T-cell (primary cell): ENCODE results near the gene ZNF385D. TPM values are rescaled to one million over a fixed set of nuclear protein-coding genes. Genes with fewer than 3 reads are reported as not detected.

Experiments
- ATAC-seq, 4 experiments: fragments of 200-7000 bp in 3 of 4; fragments of 150-1000 bp in 1 of 4; cut with Tn5 transposase; replicated peaks in 1 of 4; 1 replicate in 3 of 4; 2 replicates in 1 of 4; pipeline ENCODE4 v1.10.0; 2021; ENCODE audit warnings: moderate library complexity in 3 of 4, mild to moderate bottlenecking in 2 of 4, moderate number of reproducible peaks in 1 of 4
- CTCF ChIA-PET, 2 donors: fragments of 300-600 bp; sonication (Branson Sonifier 250); formaldehyde crosslinking; loops; one replicate each; lab custom pipeline; 2022; ENCODE audit warnings: antibody characterized with exemption in 2 of 2; lab: Charles Lee
- POLR2A ChIA-PET, 2 donors: fragments of 300-600 bp; sonication (Branson Sonifier 250); formaldehyde crosslinking; loops; one replicate each; lab custom pipeline; 2022; ENCODE audit warnings: antibody characterized with exemption in 2 of 2; lab: Charles Lee
- DNase-seq, 35 experiments: peaks; one replicate each; pipeline versions ENCODE4 v3.0.0 to v3.0.0-alpha.2; 2013 to 2023
- H3K27ac ChIP-seq: one replicate; pipeline ENCODE4 v1.5.1; 2013; ENCODE audit warnings: low read length
- H3K27me3 ChIP-seq, 2 experiments: replicated peaks in 1 of 2; 1 replicate in 1 of 2; 2 replicates in 1 of 2; pipeline versions ENCODE4 v1.6.1 to v1.7.0; 2013; ENCODE audit warnings: low read length in 1 of 2, mixed read lengths in 1 of 2; ENCODE audit not compliant: control insufficient read depth in 2 of 2, insufficient read depth in 2 of 2; ENCODE audit errors: extremely low read depth in 1 of 2
- H3K36me3 ChIP-seq, 2 donors: 1 replicate in 1 of 2; 2 replicates in 1 of 2; pipeline versions ENCODE4 v1.6.1 to v1.7.0; 2013; ENCODE audit warnings: low read length in 1 of 2; ENCODE audit not compliant: control insufficient read depth in 2 of 2, insufficient read depth in 1 of 2; ENCODE audit errors: extremely low read depth in 1 of 2
- H3K4me1 ChIP-seq, 2 experiments: 1 replicate in 1 of 2; 2 replicates in 1 of 2; pipeline versions ENCODE4 v1.6.1 to v1.7.0; 2013; ENCODE audit warnings: low read length in 2 of 2, mixed read lengths in 1 of 2; ENCODE audit not compliant: insufficient read depth in 2 of 2, control insufficient read depth in 1 of 2; ENCODE audit errors: extremely low read depth in 1 of 2
- H3K4me3 ChIP-seq, 2 donors: 1 replicate in 1 of 2; 2 replicates in 1 of 2; pipeline versions ENCODE4 v1.5.1 to v1.7.0; 2013; ENCODE audit warnings: mild to moderate bottlenecking in 2 of 2, low read length in 1 of 2, moderate library complexity in 1 of 2; ENCODE audit not compliant: control insufficient read depth in 1 of 2; ENCODE audit errors: extremely low read depth in 1 of 2
- H3K9me3 ChIP-seq: 2 replicates; pipeline ENCODE4 v1.7.0; 2013
- H3K27ac Mint-ChIP-seq, 2 donors: one replicate each; pipeline ENCODE4 v1.8.0; 2020 to 2021; ENCODE audit warnings: mild to moderate bottlenecking in 2 of 2, mixed read lengths in 2 of 2
- H3K27me3 Mint-ChIP-seq, 2 donors: one replicate each; pipeline ENCODE4 v1.8.0; 2021 to 2022; ENCODE audit warnings: mixed read lengths in 2 of 2
- H3K36me3 Mint-ChIP-seq: one replicate; pipeline ENCODE4 v1.8.0; 2021; ENCODE audit warnings: mixed read lengths
- H3K4me1 Mint-ChIP-seq, 3 donors: one replicate each; pipeline ENCODE4 v1.8.0; 2020 to 2022; ENCODE audit warnings: mixed read lengths in 3 of 3, mild to moderate bottlenecking in 1 of 3
- H3K4me3 Mint-ChIP-seq, 3 donors: one replicate each; pipeline ENCODE4 v1.8.0; 2020 to 2022; ENCODE audit warnings: mild to moderate bottlenecking in 3 of 3, mixed read lengths in 3 of 3, moderate library complexity in 3 of 3
- H3K9me3 Mint-ChIP-seq, 3 donors: one replicate each; pipeline ENCODE4 v1.8.0; 2020 to 2022; ENCODE audit warnings: mixed read lengths in 3 of 3
- WGBS: methylation state at CpG from one replicate; pipeline ENCODE4 v1.1.5; 2013; ENCODE audit warnings: missing lambda C conversion rate; ENCODE audit not compliant: insufficient coverage; 5-methylcytosine and 5-hydroxymethylcytosine counted together
- total RNA-seq, 35 experiments: library from RNA in 6 of 35; stranded (reverse) in 6 of 35; fragments of 120-200 nt in 1 of 35; gene quantifications; one replicate each; pipeline versions ENCODE4 v1.2.1 to v1.2.4 and lab custom pipeline; 2013 to 2026

ZNF385D gene
- total RNA-seq, 5 donors from 2014 or later (not counting 1 experiment from before 2014, with no cell fraction given) = 0.03 to 0.47 (median 0.35) TPM

DNA sequence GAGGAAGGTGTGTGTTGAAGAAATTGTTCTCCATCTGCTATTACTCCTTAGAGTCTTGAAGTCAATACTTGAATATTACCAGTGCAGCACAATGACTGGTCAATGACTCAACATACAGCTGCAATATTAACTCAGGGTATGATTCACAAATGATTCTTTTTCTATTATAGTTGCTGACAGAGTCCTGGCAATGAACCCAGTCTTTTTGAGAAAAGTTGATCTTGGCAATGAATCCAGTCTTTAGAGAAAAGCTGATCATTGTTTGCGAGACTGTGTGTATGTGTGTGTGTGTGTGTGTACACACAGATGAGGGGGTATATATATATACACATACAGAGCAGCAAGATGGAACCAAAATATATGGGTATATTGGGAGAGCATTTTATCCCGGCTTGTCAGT, 315.1 kb downstream of the ZNF385D start:
- POLR2A ChIA-PET = no interaction called here
- H3K36me3 Mint-ChIP-seq = no peaks in the 10 kb centered on the region
- WGBS = no CpG with 5 or more reads among the region's 2 CpGs

DNA sequence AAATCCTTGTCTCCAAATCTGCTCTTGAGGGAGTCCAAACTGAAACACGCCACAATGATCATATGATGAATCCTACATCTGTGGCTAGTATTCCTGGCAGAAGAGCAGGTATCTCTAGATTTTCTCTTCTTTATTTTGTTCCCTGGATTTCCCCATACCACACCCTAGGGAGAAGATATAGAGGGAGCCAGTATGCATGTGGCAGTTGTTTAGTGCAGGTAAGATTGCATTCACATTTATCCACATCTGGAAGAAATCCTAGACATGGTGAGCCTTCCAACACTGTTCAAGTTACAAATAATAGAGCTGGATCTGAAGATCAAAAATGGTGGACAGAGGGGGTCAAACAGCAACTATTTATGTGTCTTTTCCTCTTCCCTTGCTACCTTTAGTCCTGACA, 316.7 kb downstream of the ZNF385D start:
- Histone ChIP-seq H3K27me3 (no peaks in the 10 kb centered on the region), H3K27ac (no peak overlapping the region), H3K4me3 (no peak overlapping the region), H3K4me1 (no peaks in the 10 kb centered on the region), H3K9me3 (no peaks in the 10 kb centered on the region), H3K36me3 (no peaks in the 10 kb centered on the region)
- Mint-ChIP-seq H3K4me3 (no peak overlapping the region), H3K27me3 (no peaks in the 10 kb centered on the region), H3K27ac (no peak overlapping the region), H3K4me1 (no peaks in the 10 kb centered on the region), H3K9me3 (peaks cover 4 to 17% (median 11%) of the 10 kb centered on the region in 3 donors), H3K36me3 (no peaks in the 10 kb centered on the region)
- ChIA-PET POLR2A (no interaction called here), CTCF (no interaction called here)
- ATAC-seq (no peak), DNase-seq (no peak)
- WGBS = no CpG with 5 or more reads among the region's 1 CpG

More for the DNA sequence above, 315.1 kb downstream of the ZNF385D start:
- no peak overlapping the region for H3K27ac ChIP-seq
- no peak overlapping the region for H3K27ac Mint-ChIP-seq
- CTCF ChIA-PET = no interaction called here
- peaks cover 5 to 17% (median 11%) of the 10 kb centered on the region in 3 donors for H3K9me3 Mint-ChIP-seq
- no peaks in the 10 kb centered on the region for H3K4me1 ChIP-seq
- H3K4me3 Mint-ChIP-seq = no peak overlapping the region
- H3K4me1 Mint-ChIP-seq = no peaks in the 10 kb centered on the region
- H3K36me3 ChIP-seq = no peaks in the 10 kb centered on the region
- DNase-seq = no peak
- H3K4me3 ChIP-seq = no peak overlapping the region
- no peaks in the 10 kb centered on the region for H3K27me3 Mint-ChIP-seq
- ATAC-seq = no peak
- no peaks in the 10 kb centered on the region for H3K27me3 ChIP-seq
- H3K9me3 ChIP-seq = no peaks in the 10 kb centered on the region

DNA sequence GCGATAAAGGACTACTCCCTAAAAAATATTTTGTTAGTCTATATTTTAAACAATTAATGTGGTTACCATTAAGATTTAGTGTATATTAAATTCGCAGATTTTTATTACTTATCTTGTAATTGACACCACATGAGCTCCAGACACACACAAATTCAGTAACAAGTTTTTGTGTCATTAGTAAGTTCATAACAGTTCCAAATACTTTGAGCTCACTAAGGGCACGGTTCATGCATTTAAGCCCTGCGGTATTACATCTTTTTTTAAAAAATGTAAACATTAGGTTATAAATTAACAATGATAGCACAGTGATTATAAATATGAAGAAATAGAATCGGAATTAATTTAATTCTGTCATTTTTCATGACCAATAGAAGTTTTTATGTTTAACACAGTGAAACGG, 317.3 kb downstream of the ZNF385D start:
- ChIA-PET POLR2A (no interaction called here), CTCF (no interaction called here)
- no peak for DNase-seq
- no peak for ATAC-seq
- H3K4me3 Mint-ChIP-seq = no peak overlapping the region
- H3K4me3 ChIP-seq = no peak overlapping the region
- no CpG with 5 or more reads among the region's 6 CpGs for WGBS
- no peak overlapping the region for H3K27ac ChIP-seq
- H3K27me3 ChIP-seq = no peaks in the 10 kb centered on the region
- no peaks in the 10 kb centered on the region for H3K27me3 Mint-ChIP-seq
- no peaks in the 10 kb centered on the region for H3K36me3 Mint-ChIP-seq
- no peaks in the 10 kb centered on the region for H3K36me3 ChIP-seq
- H3K9me3 ChIP-seq = no peaks in the 10 kb centered on the region
- H3K4me1 Mint-ChIP-seq = no peaks in the 10 kb centered on the region
- H3K27ac Mint-ChIP-seq = no peak overlapping the region
- no peaks in the 10 kb centered on the region for H3K4me1 ChIP-seq
- H3K9me3 Mint-ChIP-seq = peaks cover 4 to 18% (median 13%) of the 10 kb centered on the region in 3 donors

DNA sequence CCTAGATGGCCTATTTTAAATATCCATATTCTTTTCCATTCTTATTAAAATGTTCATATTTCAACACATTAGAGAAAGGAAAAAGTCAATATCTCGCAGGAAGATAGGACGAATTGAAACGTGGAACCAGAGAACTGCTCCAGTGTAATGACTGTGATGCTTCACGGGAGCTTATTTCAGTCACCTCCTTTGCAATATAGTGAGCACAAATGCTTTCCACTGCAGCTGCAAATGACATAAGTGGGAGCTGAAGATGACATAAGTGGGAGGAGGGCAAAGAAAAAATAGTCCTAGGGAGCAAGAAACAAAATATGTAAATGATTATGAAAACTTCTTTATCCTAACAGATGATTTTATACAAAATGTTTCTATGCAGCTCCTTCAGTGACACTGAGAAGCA, 324.1 kb downstream of the ZNF385D start:
- H3K27me3 Mint-ChIP-seq = no peaks in the 10 kb centered on the region
- no peak overlapping the region for H3K27ac Mint-ChIP-seq
- H3K27me3 ChIP-seq = no peaks in the 10 kb centered on the region
- no peaks in the 10 kb centered on the region for H3K36me3 ChIP-seq
- H3K36me3 Mint-ChIP-seq = no peaks in the 10 kb centered on the region
- H3K4me1 Mint-ChIP-seq = no peaks in the 10 kb centered on the region
- no peak for DNase-seq
- H3K4me3 ChIP-seq = no peak overlapping the region
- no peak overlapping the region for H3K27ac ChIP-seq
- ChIA-PET POLR2A (no interaction called here), CTCF (interaction anchor here in 1 of 2 donors (0.6 kb wide), 1 partner anchor 17 kb away, joined by 3 read pairs; no protein-coding TSS in a partner anchor)
- ATAC-seq = no peak
- WGBS = no CpG with 5 or more reads among the region's 4 CpGs
- H3K9me3 ChIP-seq = no peaks in the 10 kb centered on the region
- no peak overlapping the region for H3K4me3 Mint-ChIP-seq
- no peaks in the 10 kb centered on the region for H3K4me1 ChIP-seq
- H3K9me3 Mint-ChIP-seq = peaks cover 8 to 18% (median 12%) of the 10 kb centered on the region in 3 donors

DNA sequence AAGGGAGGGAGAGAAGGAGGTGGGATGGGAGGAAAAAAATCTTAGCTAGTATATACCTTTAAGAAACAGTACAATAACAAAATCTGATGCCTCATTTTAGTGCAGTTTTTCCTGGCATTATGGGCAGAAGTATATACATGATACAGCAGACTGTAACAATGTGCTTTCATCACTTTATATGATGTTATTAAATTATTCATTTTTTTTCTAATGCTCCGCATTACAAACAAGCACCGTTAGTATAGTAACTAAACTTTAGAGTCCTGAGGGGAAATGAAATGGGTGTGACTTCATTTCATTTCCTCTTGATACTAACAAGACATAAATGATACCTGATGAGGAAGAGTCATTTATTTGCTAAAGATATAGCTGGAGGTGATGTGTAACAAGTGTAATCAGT, 325.3 kb downstream of the ZNF385D start:
- H3K27ac ChIP-seq = no peak overlapping the region
- ChIA-PET CTCF (no interaction called here), POLR2A (no interaction called here)
- ATAC-seq (no peak), DNase-seq (no peak)
- H3K4me3 ChIP-seq = no peak overlapping the region
- no peaks in the 10 kb centered on the region for H3K36me3 Mint-ChIP-seq
- H3K4me1 Mint-ChIP-seq = no peaks in the 10 kb centered on the region
- no peak overlapping the region for H3K4me3 Mint-ChIP-seq
- no peak overlapping the region for H3K27ac Mint-ChIP-seq
- H3K36me3 ChIP-seq = no peaks in the 10 kb centered on the region
- no peaks in the 10 kb centered on the region for H3K9me3 ChIP-seq
- WGBS = no CpG with 5 or more reads among the region's 2 CpGs
- no peaks in the 10 kb centered on the region for H3K4me1 ChIP-seq
- H3K9me3 Mint-ChIP-seq = peaks cover 8 to 18% (median 12%) of the 10 kb centered on the region in 3 donors
- no peaks in the 10 kb centered on the region for H3K27me3 Mint-ChIP-seq
- no peaks in the 10 kb centered on the region for H3K27me3 ChIP-seq

DNA sequence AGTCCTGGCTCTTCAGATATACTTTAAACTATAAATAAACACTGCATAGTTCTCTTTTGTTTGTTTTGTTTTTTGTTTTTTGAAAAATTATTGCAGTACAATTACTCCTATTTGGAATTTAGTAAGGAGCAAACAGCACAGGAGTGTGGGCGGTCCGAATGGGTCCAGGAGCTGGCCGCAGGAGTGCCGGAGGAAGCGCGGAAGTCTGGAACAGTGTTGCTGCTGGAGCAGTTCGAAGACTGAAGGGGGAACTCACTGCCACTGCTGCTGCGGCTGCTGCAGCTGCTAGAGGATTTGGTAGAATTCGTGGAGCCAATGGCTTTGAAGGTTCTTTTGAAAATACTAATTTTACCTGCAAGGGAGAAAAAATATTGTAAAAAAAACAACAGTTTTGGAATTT, 329.9 kb downstream of the ZNF385D start:
- ATAC-seq = no peak
- WGBS = 66% methylated on average over 7 of the region's 9 CpGs
- H3K4me1 ChIP-seq = no peaks in the 10 kb centered on the region
- no peaks in the 10 kb centered on the region for H3K36me3 Mint-ChIP-seq
- H3K4me1 Mint-ChIP-seq = no peaks in the 10 kb centered on the region
- POLR2A ChIA-PET = no interaction called here
- H3K9me3 ChIP-seq = no peaks in the 10 kb centered on the region
- H3K27ac ChIP-seq = no peak overlapping the region
- no peaks in the 10 kb centered on the region for H3K36me3 ChIP-seq
- H3K27me3 Mint-ChIP-seq = no peaks in the 10 kb centered on the region
- no peak overlapping the region for H3K4me3 Mint-ChIP-seq
- H3K27ac Mint-ChIP-seq = no peak overlapping the region
- DNase-seq = no peak
- CTCF ChIA-PET = no interaction called here
- H3K27me3 ChIP-seq = no peaks in the 10 kb centered on the region
- no peak overlapping the region for H3K4me3 ChIP-seq
- peaks cover 7 to 17% (median 7%) of the 10 kb centered on the region in 3 donors for H3K9me3 Mint-ChIP-seq

DNA sequence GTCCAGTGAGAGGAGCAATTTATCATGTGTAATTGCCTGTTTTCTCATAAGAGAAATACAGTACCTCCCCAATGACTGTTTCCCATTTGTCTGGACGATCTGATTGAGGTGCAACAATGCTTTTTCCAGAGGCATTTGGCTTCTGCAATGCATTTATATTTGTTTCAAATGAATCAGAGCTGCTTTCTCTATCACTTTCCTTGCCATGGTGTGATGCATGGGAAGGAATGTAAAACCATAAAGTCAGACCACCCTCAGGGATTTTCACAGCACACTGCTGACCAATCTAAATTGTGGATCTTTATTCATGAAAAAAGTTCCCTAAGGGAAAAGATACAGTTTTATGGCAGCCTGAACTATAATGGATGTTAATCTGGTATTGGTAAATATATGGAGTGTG, 333.0 kb downstream of the ZNF385D start:
- CTCF ChIA-PET = no interaction called here
- Mint-ChIP-seq H3K27ac (no peak overlapping the region), H3K9me3 (peaks cover 0 to 17% (median 15%) of the 10 kb centered on the region in 3 donors), H3K4me1 (no peaks in the 10 kb centered on the region), H3K36me3 (no peaks in the 10 kb centered on the region), H3K27me3 (no peaks in the 10 kb centered on the region), H3K4me3 (no peak overlapping the region)
- Histone ChIP-seq H3K36me3 (no peaks in the 10 kb centered on the region), H3K4me3 (no peak overlapping the region), H3K27ac (no peak overlapping the region), H3K4me1 (no peaks in the 10 kb centered on the region), H3K9me3 (no peaks in the 10 kb centered on the region), H3K27me3 (no peaks in the 10 kb centered on the region)
- POLR2A ChIA-PET = no interaction called here
- WGBS = no CpG with 5 or more reads among the region's 1 CpG
- ATAC-seq (no peak), DNase-seq (no peak)
